ENCODE measurements around the gene SEMA5B.

SEMA5B gene

GRCh38 chr3:123008840-123009239, 18.7 kb downstream of the SEMA5B start:
- TF ChIP-seq CTCF (conservative IDR thresholded peaks at IDR 0.05; ENCODE audit: low read depth, low read length): no peak
- no peak overlapping the region for H3K4me3 ChIP-seq (ENCODE audit: low read depth, low read length)
- DNase-seq (ENCODE audit: low read depth): no peak

- H3K4me3 ChIP-seq (ENCODE audit: low read depth, low read length): no peak overlapping the region
- no peak for DNase-seq (ENCODE audit: low read depth)
- no peak for TF ChIP-seq CTCF (conservative IDR thresholded peaks at IDR 0.05; ENCODE audit: low read depth, low read length)
These were observed 21.0 kb downstream of the SEMA5B start for GRCh38 chr3:123006609-123007008.

GRCh38 chr3:123005291-123005690, 22.3 kb downstream of the SEMA5B start:
- TF ChIP-seq CTCF (conservative IDR thresholded peaks at IDR 0.05; ENCODE audit: low read depth, low read length): no peak
- DNase-seq (ENCODE audit: low read depth): no peak
- no peak overlapping the region for H3K4me3 ChIP-seq (ENCODE audit: low read depth, low read length)

- no peak for TF ChIP-seq CTCF (conservative IDR thresholded peaks at IDR 0.05; ENCODE audit: low read depth, low read length)
- no peak for DNase-seq (ENCODE audit: low read depth)
- no peak overlapping the region for H3K4me3 ChIP-seq (ENCODE audit: low read depth, low read length)
These were observed 23.2 kb downstream of the SEMA5B start for GRCh38 chr3:123004201-123004918.

GRCh38 chr3:123002749-123003497, 24.6 kb downstream of the SEMA5B start:
- no peak for TF ChIP-seq CTCF (conservative IDR thresholded peaks at IDR 0.05; ENCODE audit: low read depth, low read length)
- H3K4me3 ChIP-seq (ENCODE audit: low read depth, low read length): no peak overlapping the region
- DNase-seq (ENCODE audit: low read depth): no peak

GRCh38 chr3:123002100-123002748, 25.3 kb downstream of the SEMA5B start:
- TF ChIP-seq CTCF (conservative IDR thresholded peaks at IDR 0.05; ENCODE audit: low read depth, low read length): no peak
- no peak for DNase-seq (ENCODE audit: low read depth)

More at GRCh38 chr3:123002100-123002748, 25.3 kb downstream of the SEMA5B start:
- no peak overlapping the region for H3K4me3 ChIP-seq (ENCODE audit: low read depth, low read length)

Data from choroid plexus epithelial cell (primary cell).